Liver (tissue), 9 donors: Measurements from ENCODE around the gene LPAR3. TPM values are rescaled to one million over a fixed set of nuclear protein-coding genes. Genes with fewer than 3 reads are reported as not detected.

Experiments used
- DNase-seq: peaks from one replicate; pipeline ENCODE4 v3.0.0-alpha.2; 2017; ENCODE audit warnings: low spot score
- H3K27ac ChIP-seq, 2 donors: one replicate each; pipeline ENCODE4 v1.7.0; 2013; ENCODE audit warnings: inconsistent platforms in 2 of 2, low read length in 2 of 2, control low read depth in 1 of 2, low read depth in 1 of 2, mild to moderate bottlenecking in 1 of 2
- H3K27me3 ChIP-seq, 4 donors: one replicate each; pipeline versions ENCODE4 v1.6.1 to v1.7.0; 2013; ENCODE audit warnings: low read length in 3 of 4, inconsistent platforms in 1 of 4, mild to moderate bottlenecking in 1 of 4, moderate library complexity in 1 of 4; ENCODE audit not compliant: control insufficient read depth in 4 of 4, insufficient read depth in 4 of 4
- H3K36me3 ChIP-seq, 4 donors: one replicate each; pipeline versions ENCODE4 v1.6.1 to v1.7.0; 2013; ENCODE audit warnings: low read length in 3 of 4, mild to moderate bottlenecking in 3 of 4, low read depth in 1 of 4, moderate library complexity in 1 of 4; ENCODE audit not compliant: control insufficient read depth in 4 of 4, insufficient read depth in 3 of 4
- H3K4me1 ChIP-seq, 4 donors: one replicate each; pipeline versions ENCODE4 v1.6.1 to v1.7.0; 2013; ENCODE audit warnings: low read length in 3 of 4, mild to moderate bottlenecking in 3 of 4, moderate library complexity in 1 of 4; ENCODE audit not compliant: control insufficient read depth in 4 of 4, insufficient read depth in 4 of 4
- H3K4me3 ChIP-seq, 3 donors: one replicate each; pipeline versions ENCODE4 v1.6.1 to v1.7.0; 2013; ENCODE audit warnings: low read length in 3 of 3, control low read depth in 1 of 3, low read depth in 1 of 3, mild to moderate bottlenecking in 1 of 3
- H3K9ac ChIP-seq, 2 donors: one replicate each; pipeline ENCODE4 v1.7.0; 2013; ENCODE audit warnings: low read length in 2 of 2, mild to moderate bottlenecking in 2 of 2, moderate library complexity in 2 of 2, control low read depth in 1 of 2, low read depth in 1 of 2
- H3K9me3 ChIP-seq, 4 donors: one replicate each; pipeline versions ENCODE4 v1.6.1 to v1.7.0; 2013; ENCODE audit warnings: low read length in 3 of 4; ENCODE audit not compliant: control insufficient read depth in 4 of 4
- EGR1 ChIP-seq, 2 donors: IDR thresholded peaks; 2 replicates each; pipeline ENCODE4 v1.6.1; 2016 to 2018; ENCODE audit warnings: antibody characterized with exemption in 2 of 2, low read depth in 2 of 2
- FOXA1 ChIP-seq: IDR thresholded peaks from 2 replicates; pipeline ENCODE4 v1.6.1; 2016; ENCODE audit warnings: antibody characterized with exemption
- FOXA2 ChIP-seq: IDR thresholded peaks from 2 replicates; pipeline ENCODE4 v1.6.1; 2016; ENCODE audit warnings: antibody characterized with exemption
- GABPA ChIP-seq, 2 donors: IDR thresholded peaks in 1 of 2; conservative IDR thresholded peaks in 1 of 2; 2 replicates each; pipeline ENCODE4 v1.6.1; 2016; ENCODE audit warnings: antibody characterized with exemption in 2 of 2, mild to moderate bottlenecking in 1 of 2, moderate library complexity in 1 of 2
- HNF4A ChIP-seq, 2 donors: conservative IDR thresholded peaks; 2 replicates each; pipeline ENCODE4 v1.6.1; 2016; ENCODE audit warnings: antibody characterized with exemption in 2 of 2, mild to moderate bottlenecking in 2 of 2
- HNF4G ChIP-seq: IDR thresholded peaks from 2 replicates; pipeline ENCODE4 v1.6.1; 2016; ENCODE audit warnings: antibody characterized with exemption
- JUND ChIP-seq, 2 donors: IDR thresholded peaks; 2 replicates each; pipeline ENCODE4 v1.6.1; 2016; ENCODE audit warnings: antibody characterized with exemption in 2 of 2
- NR2F2 ChIP-seq: IDR thresholded peaks from 2 replicates; pipeline ENCODE4 v1.6.1; 2016; ENCODE audit warnings: antibody characterized with exemption
- RAD21 ChIP-seq, 2 donors: IDR thresholded peaks; 2 replicates each; pipeline ENCODE4 v1.6.1; 2016; ENCODE audit warnings: antibody characterized with exemption in 2 of 2, mild to moderate bottlenecking in 2 of 2
- RXRA ChIP-seq, 2 donors: IDR thresholded peaks; 2 replicates each; pipeline ENCODE4 v1.6.1; 2017 to 2018; ENCODE audit warnings: antibody characterized with exemption in 2 of 2, mild to moderate bottlenecking in 1 of 2
- SP1 ChIP-seq: IDR thresholded peaks from 2 replicates; pipeline ENCODE4 v1.6.1; 2018; ENCODE audit warnings: antibody characterized with exemption, mild to moderate bottlenecking
- TAF1 ChIP-seq: conservative IDR thresholded peaks from 2 replicates; pipeline ENCODE4 v1.6.1; 2016; ENCODE audit warnings: antibody characterized with exemption, mild to moderate bottlenecking
- YY1 ChIP-seq: IDR thresholded peaks from 2 replicates; pipeline ENCODE4 v1.6.1; 2016; ENCODE audit warnings: antibody characterized with exemption, mild to moderate bottlenecking
- WGBS: extraction: QIAGEN DNeasy Blood & Tissue Kit; methylation state at CpG from one replicate; pipeline ENCODE4 v1.1.7; 2013; 5-methylcytosine and 5-hydroxymethylcytosine counted together
- polyA plus RNA-seq, 2 donors: library from polyadenylated mRNA; stranded (reverse) in 1 of 2; unstranded in 1 of 2; fragments of 200-250 nt in 1 of 2; fragments of >200 nt in 1 of 2; fragmentation: Nextera tagmentation in 1 of 2; extraction: Ambion mirVana in 1 of 2; gene quantifications; one replicate each; pipeline versions ENCODE4 v1.2.1 to v1.2.3, GENCODE V29; 2013 to 2015
- total RNA-seq, 2 donors: library from RNA; depleted of rRNA; stranded (reverse); fragments of >200 nt; gene quantifications; one replicate each; pipeline ENCODE4 v1.2.3, GENCODE V29; 2014
- TF ChIP-seq, protein P1 (sequence below): IDR thresholded peaks from 2 replicates; pipeline ENCODE4 v1.6.1; 2016; ENCODE audit warnings: antibody characterized with exemption
- TF ChIP-seq, protein P2 (sequence below): fragments of 150-350 bp; IDR thresholded peaks from 2 replicates; pipeline ENCODE4 v1.5.1; 2017; ENCODE audit warnings: improper control_type of control experiment, low read depth, low read length; ENCODE audit not compliant: missing input control
- TF ChIP-seq, protein P3 (sequence below): IDR thresholded peaks from 2 replicates; pipeline ENCODE4 v1.6.1; 2016; ENCODE audit warnings: antibody characterized with exemption, mild to moderate bottlenecking
- TF ChIP-seq, protein P4 (sequence below): IDR thresholded peaks from 2 replicates; pipeline ENCODE4 v1.6.1; 2016; ENCODE audit warnings: antibody characterized with exemption
- TF ChIP-seq, protein P5 (sequence below): IDR thresholded peaks from 2 replicates; pipeline ENCODE4 v1.6.1; 2016; ENCODE audit warnings: antibody characterized with exemption
- donor health status: healthy.
- donor health status: healthy.
- donor health status: healthy.
- donor health status: healthy.
- donor health status: healthy.

LPAR3 gene
- total and polyA plus RNA-seq, 4 donors = 0.56 TPM; not detected in 3

- TF ChIP-seq JUND (IDR thresholded peaks at IDR 0.05) (no peak), NR2F2 (no peak), GABPA (IDR thresholded peaks at IDR 0.05 in 1 of 2, conservative IDR thresholded peaks at IDR 0.05 in 1 of 2) (no peak), FOXA2 (no peak), TAF1 (no peak)
- TF ChIP-seq, protein P1, sequence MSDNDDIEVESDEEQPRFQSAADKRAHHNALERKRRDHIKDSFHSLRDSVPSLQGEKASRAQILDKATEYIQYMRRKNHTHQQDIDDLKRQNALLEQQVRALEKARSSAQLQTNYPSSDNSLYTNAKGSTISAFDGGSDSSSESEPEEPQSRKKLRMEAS = no peak
- TF ChIP-seq, protein P2, sequence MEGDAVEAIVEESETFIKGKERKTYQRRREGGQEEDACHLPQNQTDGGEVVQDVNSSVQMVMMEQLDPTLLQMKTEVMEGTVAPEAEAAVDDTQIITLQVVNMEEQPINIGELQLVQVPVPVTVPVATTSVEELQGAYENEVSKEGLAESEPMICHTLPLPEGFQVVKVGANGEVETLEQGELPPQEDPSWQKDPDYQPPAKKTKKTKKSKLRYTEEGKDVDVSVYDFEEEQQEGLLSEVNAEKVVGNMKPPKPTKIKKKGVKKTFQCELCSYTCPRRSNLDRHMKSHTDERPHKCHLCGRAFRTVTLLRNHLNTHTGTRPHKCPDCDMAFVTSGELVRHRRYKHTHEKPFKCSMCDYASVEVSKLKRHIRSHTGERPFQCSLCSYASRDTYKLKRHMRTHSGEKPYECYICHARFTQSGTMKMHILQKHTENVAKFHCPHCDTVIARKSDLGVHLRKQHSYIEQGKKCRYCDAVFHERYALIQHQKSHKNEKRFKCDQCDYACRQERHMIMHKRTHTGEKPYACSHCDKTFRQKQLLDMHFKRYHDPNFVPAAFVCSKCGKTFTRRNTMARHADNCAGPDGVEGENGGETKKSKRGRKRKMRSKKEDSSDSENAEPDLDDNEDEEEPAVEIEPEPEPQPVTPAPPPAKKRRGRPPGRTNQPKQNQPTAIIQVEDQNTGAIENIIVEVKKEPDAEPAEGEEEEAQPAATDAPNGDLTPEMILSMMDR = no peak
- Histone ChIP-seq H3K27me3 (no peaks in the 10 kb centered on the region), H3K4me1 (no peaks in the 10 kb centered on the region), H3K27ac (no peak overlapping the region), H3K9ac (no peak overlapping the region), H3K9me3 (no peaks in the 10 kb centered on the region), H3K36me3 (no peaks in the 10 kb centered on the region), H3K4me3 (no peak overlapping the region)
- 74% methylated on average over 5 of the region's 5 CpGs for WGBS
- no peak for DNase-seq
Observed at GRCh38 chr1:84918726-84919336, 25.8 kb upstream of the LPAR3 start.

DNA sequence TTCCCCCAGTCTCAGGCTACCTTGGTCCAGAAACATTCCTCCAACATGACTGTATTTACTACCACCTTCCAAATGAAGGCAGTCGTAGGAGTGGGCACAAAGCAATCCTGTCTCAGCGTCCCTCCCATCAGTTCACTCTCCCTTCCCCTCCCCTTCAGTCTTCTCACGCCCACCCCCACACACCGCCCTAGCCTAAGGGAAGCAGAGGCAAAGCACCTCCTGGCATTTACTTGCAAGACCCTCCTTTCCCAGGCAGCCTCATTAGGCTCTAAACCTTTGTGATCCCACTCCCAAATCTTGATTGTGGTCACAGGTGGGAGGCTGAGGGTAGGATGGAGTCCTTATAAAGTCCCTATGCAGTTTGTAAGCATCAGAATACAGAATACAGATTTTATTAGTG lies 23.9 kb upstream of the LPAR3 start:
- no peak for TF ChIP-seq RXRA (IDR thresholded peaks at IDR 0.05)
- no peak for TF ChIP-seq GABPA (IDR thresholded peaks at IDR 0.05 in 1 of 2, conservative IDR thresholded peaks at IDR 0.05 in 1 of 2)
- TF ChIP-seq FOXA2 = no peak
- TF ChIP-seq EGR1 (IDR thresholded peaks at IDR 0.05; ENCODE audit: low read depth in 2 of 2) = no peak
- no peak for TF ChIP-seq HNF4G
- no peak for TF ChIP-seq NR2F2
- TF ChIP-seq RAD21 (IDR thresholded peaks at IDR 0.05) = no peak
- TF ChIP-seq, protein P3, sequence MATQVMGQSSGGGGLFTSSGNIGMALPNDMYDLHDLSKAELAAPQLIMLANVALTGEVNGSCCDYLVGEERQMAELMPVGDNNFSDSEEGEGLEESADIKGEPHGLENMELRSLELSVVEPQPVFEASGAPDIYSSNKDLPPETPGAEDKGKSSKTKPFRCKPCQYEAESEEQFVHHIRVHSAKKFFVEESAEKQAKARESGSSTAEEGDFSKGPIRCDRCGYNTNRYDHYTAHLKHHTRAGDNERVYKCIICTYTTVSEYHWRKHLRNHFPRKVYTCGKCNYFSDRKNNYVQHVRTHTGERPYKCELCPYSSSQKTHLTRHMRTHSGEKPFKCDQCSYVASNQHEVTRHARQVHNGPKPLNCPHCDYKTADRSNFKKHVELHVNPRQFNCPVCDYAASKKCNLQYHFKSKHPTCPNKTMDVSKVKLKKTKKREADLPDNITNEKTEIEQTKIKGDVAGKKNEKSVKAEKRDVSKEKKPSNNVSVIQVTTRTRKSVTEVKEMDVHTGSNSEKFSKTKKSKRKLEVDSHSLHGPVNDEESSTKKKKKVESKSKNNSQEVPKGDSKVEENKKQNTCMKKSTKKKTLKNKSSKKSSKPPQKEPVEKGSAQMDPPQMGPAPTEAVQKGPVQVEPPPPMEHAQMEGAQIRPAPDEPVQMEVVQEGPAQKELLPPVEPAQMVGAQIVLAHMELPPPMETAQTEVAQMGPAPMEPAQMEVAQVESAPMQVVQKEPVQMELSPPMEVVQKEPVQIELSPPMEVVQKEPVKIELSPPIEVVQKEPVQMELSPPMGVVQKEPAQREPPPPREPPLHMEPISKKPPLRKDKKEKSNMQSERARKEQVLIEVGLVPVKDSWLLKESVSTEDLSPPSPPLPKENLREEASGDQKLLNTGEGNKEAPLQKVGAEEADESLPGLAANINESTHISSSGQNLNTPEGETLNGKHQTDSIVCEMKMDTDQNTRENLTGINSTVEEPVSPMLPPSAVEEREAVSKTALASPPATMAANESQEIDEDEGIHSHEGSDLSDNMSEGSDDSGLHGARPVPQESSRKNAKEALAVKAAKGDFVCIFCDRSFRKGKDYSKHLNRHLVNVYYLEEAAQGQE = no peak
- TF ChIP-seq, protein P4, sequence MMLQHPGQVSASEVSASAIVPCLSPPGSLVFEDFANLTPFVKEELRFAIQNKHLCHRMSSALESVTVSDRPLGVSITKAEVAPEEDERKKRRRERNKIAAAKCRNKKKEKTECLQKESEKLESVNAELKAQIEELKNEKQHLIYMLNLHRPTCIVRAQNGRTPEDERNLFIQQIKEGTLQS = no peak
- no peak for TF ChIP-seq JUND (IDR thresholded peaks at IDR 0.05)
- no peak for TF ChIP-seq FOXA1
- TF ChIP-seq, protein P2 = no peak
- no peak for TF ChIP-seq HNF4A (conservative IDR thresholded peaks at IDR 0.05)
- TF ChIP-seq, protein P1 = no peak
- TF ChIP-seq SP1 = no peak
- TF ChIP-seq TAF1 = no peak
- TF ChIP-seq, protein P5, sequence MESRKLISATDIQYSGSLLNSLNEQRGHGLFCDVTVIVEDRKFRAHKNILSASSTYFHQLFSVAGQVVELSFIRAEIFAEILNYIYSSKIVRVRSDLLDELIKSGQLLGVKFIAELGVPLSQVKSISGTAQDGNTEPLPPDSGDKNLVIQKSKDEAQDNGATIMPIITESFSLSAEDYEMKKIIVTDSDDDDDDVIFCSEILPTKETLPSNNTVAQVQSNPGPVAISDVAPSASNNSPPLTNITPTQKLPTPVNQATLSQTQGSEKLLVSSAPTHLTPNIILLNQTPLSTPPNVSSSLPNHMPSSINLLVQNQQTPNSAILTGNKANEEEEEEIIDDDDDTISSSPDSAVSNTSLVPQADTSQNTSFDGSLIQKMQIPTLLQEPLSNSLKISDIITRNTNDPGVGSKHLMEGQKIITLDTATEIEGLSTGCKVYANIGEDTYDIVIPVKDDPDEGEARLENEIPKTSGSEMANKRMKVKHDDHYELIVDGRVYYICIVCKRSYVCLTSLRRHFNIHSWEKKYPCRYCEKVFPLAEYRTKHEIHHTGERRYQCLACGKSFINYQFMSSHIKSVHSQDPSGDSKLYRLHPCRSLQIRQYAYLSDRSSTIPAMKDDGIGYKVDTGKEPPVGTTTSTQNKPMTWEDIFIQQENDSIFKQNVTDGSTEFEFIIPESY = no peak
- TF ChIP-seq YY1 = no peak
- H3K36me3 ChIP-seq = no peaks in the 10 kb centered on the region
- no peak overlapping the region for H3K27ac ChIP-seq
- WGBS = 56% methylated on average over 4 of the region's 4 CpGs
- no peak for DNase-seq
- no peaks in the 10 kb centered on the region for H3K27me3 ChIP-seq
- H3K4me3 ChIP-seq = no peak overlapping the region
- no peaks in the 10 kb centered on the region for H3K9me3 ChIP-seq
- no peaks in the 10 kb centered on the region for H3K4me1 ChIP-seq
- no peak overlapping the region for H3K9ac ChIP-seq
